Caco-2 (cell line): ENCODE data around the gene CCDC158. TPM values are rescaled to one million over a fixed set of nuclear protein-coding genes. Genes with fewer than 3 reads are reported as not detected.

ENCODE experiments used
- BruUV-seq: library from RNA; stranded (reverse); fragments of 400-500 nt; replicated peaks from 2 replicates; lab custom pipeline; 2021; lab: Mats Ljungman, UMichigan
- CTCF ChIA-PET: fragments of 300-600 bp; sonication (Branson Sonifier 250); formaldehyde crosslinking; loops from one replicate; lab custom pipeline; 2022; ENCODE audit warnings: antibody characterized with exemption; lab: Charles Lee
- POLR2A ChIA-PET: fragments of 300-600 bp; sonication (Branson Sonifier 250); formaldehyde crosslinking; loops from one replicate; lab custom pipeline; 2022; ENCODE audit warnings: antibody characterized with exemption; lab: Charles Lee
- DNase-seq, 2 experiments: peaks; one replicate each; pipeline versions ENCODE4 v3.0.0 to v3.0.0-alpha.2; 2020 to 2022
- H3K27me3 ChIP-seq: replicated peaks from 2 replicates; pipeline ENCODE4 v1.6.0; 2011; ENCODE audit warnings: low read length; ENCODE audit not compliant: control insufficient read depth, insufficient read depth
- H3K36me3 ChIP-seq: 2 replicates; pipeline ENCODE4 v1.5.1; 2011; ENCODE audit warnings: low read length; ENCODE audit not compliant: control insufficient read depth, insufficient read depth
- H3K4me1 ChIP-seq: fragments of 250-450 bp; sonication (Bioruptor Pico); 2 replicates; pipeline ENCODE4 v1.5.1; 2020; ENCODE audit warnings: mild to moderate bottlenecking
- H3K4me3 ChIP-seq: 2 replicates; pipeline ENCODE4 v1.5.1; 2011; ENCODE audit warnings: low read depth, mild to moderate bottlenecking, control low read depth, low read length
- H3K9me3 ChIP-seq: fragments of 250-450 bp; sonication (Bioruptor Pico); 2 replicates; pipeline ENCODE4 v1.5.1; 2020; ENCODE audit warnings: mild to moderate bottlenecking, moderate library complexity
- H3K27ac Mint-ChIP-seq: one replicate; pipeline ENCODE4 v1.8.0; 2022; ENCODE audit warnings: mixed read lengths; ENCODE audit not compliant: unreplicated experiment
- H3K27me3 Mint-ChIP-seq: one replicate; pipeline ENCODE4 v1.8.0; 2022; ENCODE audit warnings: mixed read lengths; ENCODE audit not compliant: insufficient read depth, unreplicated experiment
- H3K36me3 Mint-ChIP-seq: one replicate; pipeline ENCODE4 v1.8.0; 2022; ENCODE audit warnings: mild to moderate bottlenecking, mixed read lengths; ENCODE audit not compliant: insufficient read depth, unreplicated experiment
- H3K4me1 Mint-ChIP-seq: one replicate; pipeline ENCODE4 v1.8.0; 2022; ENCODE audit warnings: low read depth, mixed read lengths; ENCODE audit not compliant: unreplicated experiment
- H3K4me3 Mint-ChIP-seq: one replicate; pipeline ENCODE4 v1.8.0; 2022; ENCODE audit warnings: mild to moderate bottlenecking, moderate library complexity, mixed read lengths; ENCODE audit not compliant: unreplicated experiment
- H3K9me3 Mint-ChIP-seq: one replicate; pipeline ENCODE4 v1.8.0; 2022; ENCODE audit warnings: mixed read lengths; ENCODE audit not compliant: unreplicated experiment
- CTCF ChIP-seq, 2 experiments: fragments of 200-600 bp in 1 of 2; IDR thresholded peaks; 1 replicate in 1 of 2; 2 replicates in 1 of 2; pipeline versions ENCODE4 v1.5.1 to v1.8.0; 2011 to 2022; ENCODE audit warnings: antibody characterized with exemption in 1 of 2, control low read depth in 1 of 2, inconsistent platforms in 1 of 2, low read depth in 1 of 2, low read length in 1 of 2, mild to moderate bottlenecking in 1 of 2, moderate library complexity in 1 of 2; ENCODE audit not compliant: insufficient read depth in 1 of 2, severe bottlenecking in 1 of 2, unreplicated experiment in 1 of 2
- intact Hi-C: fragments of 100-400 bp; cut with micrococcal nuclease; formaldehyde crosslinking; loops from one replicate; pipeline ENCODE4 v1.10.0; 2022; ENCODE audit not compliant: unreplicated experiment
- total RNA-seq: library from RNA; stranded (reverse); gene quantifications from 2 replicates; pipeline ENCODE4 v1.2.3, GENCODE V29; 2022

The CCDC158 gene
- total RNA-seq, 1 experiment from 2014 or later, result 0.39 TPM

GRCh38 chr4:76307660-76308014 is 113.3 kb downstream of the CCDC158 start:
- H3K4me1 Mint-ChIP-seq, result peaks cover 18% of the 10 kb centered on the region
- no peak overlapping the region for H3K27ac Mint-ChIP-seq
- DNase-seq, result no peak
- ChIA-PET POLR2A (interaction anchor here (0.6 to 0.8 kb wide), 3 partner anchors 70 to 160 kb away, joined by 3 to 4 read pairs (median 3); partner anchors contain the start of genes CCDC158 and NUP54), CTCF (interaction anchor here (0.6 to 2.8 kb wide), 5 partner anchors 27 to 271 kb away, joined by 3 to 29 read pairs (median 4); no protein-coding TSS in a partner anchor)
- no TSS peak for BruUV-seq
- H3K9me3 Mint-ChIP-seq, result no peaks in the 10 kb centered on the region
- H3K4me3 Mint-ChIP-seq, result peak overlapping the region; percentile 90
- Histone ChIP-seq H3K36me3 (no peaks in the 10 kb centered on the region), H3K4me1 (peaks cover 10% of the 10 kb centered on the region; the same call in 1 of the 2 replicates), H3K9me3 (no peaks in the 10 kb centered on the region), H3K27me3 (no peaks in the 10 kb centered on the region), H3K4me3 (peak overlapping the region; percentile 51)
- H3K36me3 Mint-ChIP-seq, result peaks cover 18% of the 10 kb centered on the region
- intact Hi-C loops, result loop anchor here (10.0 kb wide), 1 partner anchor 93 kb away; the partner anchor contains the start of gene SCARB2
- no peaks in the 10 kb centered on the region for H3K27me3 Mint-ChIP-seq
- TF ChIP-seq CTCF (IDR thresholded peaks at IDR 0.05; ENCODE audit: insufficient read depth in 1 of 2, low read depth in 1 of 2, low read length in 1 of 2, severe bottlenecking in 1 of 2, unreplicated experiment in 1 of 2), result no peak

GRCh38 chr4:76306882-76307659 is 113.9 kb downstream of the CCDC158 start:
- ChIA-PET CTCF (interaction anchor here (0.5 to 2.8 kb wide), 7 partner anchors 26 to 271 kb away, joined by 3 to 29 read pairs (median 4); no protein-coding TSS in a partner anchor), POLR2A (interaction anchor here (0.6 to 0.8 kb wide), 4 partner anchors 11 to 159 kb away, joined by 3 to 4 read pairs (median 3); partner anchors contain the start of genes CCDC158 and NUP54)
- no TSS peak for BruUV-seq

More at GRCh38 chr4:76306882-76307659, 113.9 kb downstream of the CCDC158 start:
- intact Hi-C loops, result loop anchor here (1.0 to 10.0 kb wide), 4 partner anchors 56 to 128 kb away; partner anchors contain the start of genes FAM47E and SCARB2
- peak; percentile 16 to 67 for TF ChIP-seq CTCF (IDR thresholded peaks at IDR 0.05; ENCODE audit: insufficient read depth in 1 of 2, low read depth in 1 of 2, low read length in 1 of 2, severe bottlenecking in 1 of 2, unreplicated experiment in 1 of 2)
- H3K4me3 Mint-ChIP-seq, result peak overlapping the region; percentile 90
- peaks cover 23% of the 10 kb centered on the region for H3K4me1 Mint-ChIP-seq
- Histone ChIP-seq H3K27me3 (no peaks in the 10 kb centered on the region), H3K4me1 (peaks cover 13% of the 10 kb centered on the region), H3K9me3 (no peaks in the 10 kb centered on the region), H3K4me3 (peak overlapping the region; percentile 51), H3K36me3 (no peaks in the 10 kb centered on the region)
- no peaks in the 10 kb centered on the region for H3K9me3 Mint-ChIP-seq
- H3K27ac Mint-ChIP-seq, result peak overlapping the region; percentile 71
- H3K27me3 Mint-ChIP-seq, result no peaks in the 10 kb centered on the region
- H3K36me3 Mint-ChIP-seq, result peaks cover 17% of the 10 kb centered on the region
- peak; percentile 68 to 76 for DNase-seq
